Retinal pigment epithelial cell (primary cell): ENCODE measurements around the gene SHMT2.

Experiments
- DNase-seq: peaks from one replicate; pipeline ENCODE4 v3.0.0-alpha.2; 2010; ENCODE audit warnings: low read depth
- H3K4me3 ChIP-seq: 2 replicates; pipeline ENCODE4 v1.5.1; 2011; ENCODE audit warnings: mild to moderate bottlenecking, low read length, control low read depth, moderate library complexity
- CTCF ChIP-seq: conservative IDR thresholded peaks from 2 replicates; pipeline ENCODE4 v1.5.1; 2011; ENCODE audit warnings: low read depth, low read length, control low read depth, inconsistent platforms

SHMT2 gene

GRCh38 chr12:57203791-57204190 is 25.7 kb upstream of the SHMT2 start:
- H3K4me3 ChIP-seq = no peak overlapping the region
- DNase-seq = no peak
- TF ChIP-seq CTCF = no peak

GRCh38 chr12:57204454-57204853 is 25.1 kb upstream of the SHMT2 start:
- no peak overlapping the region for H3K4me3 ChIP-seq
- no peak for DNase-seq
- TF ChIP-seq CTCF = no peak

GRCh38 chr12:57205186-57205585 is 24.3 kb upstream of the SHMT2 start:
- no peak overlapping the region for H3K4me3 ChIP-seq
- TF ChIP-seq CTCF = no peak
- DNase-seq = no peak

DNA sequence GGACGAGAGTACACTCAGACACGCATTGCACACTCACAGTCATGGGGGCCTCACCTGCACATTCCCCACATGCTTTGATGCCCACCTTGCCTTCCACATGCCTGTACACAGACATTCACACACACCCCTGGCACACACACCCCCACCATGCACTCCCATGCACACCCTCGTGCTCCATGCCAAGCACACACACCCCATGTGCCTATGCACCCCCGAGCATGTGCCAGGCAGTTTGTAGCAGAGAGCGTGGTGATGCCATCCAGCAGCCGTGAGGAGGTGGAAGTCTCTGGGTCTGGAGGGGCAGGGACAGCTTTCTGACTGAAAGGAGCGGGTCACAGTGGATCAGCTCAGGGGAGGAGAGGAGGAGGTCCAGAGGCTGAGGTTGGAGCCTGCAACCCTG is 23.6 kb upstream of the SHMT2 start:
- no peak overlapping the region for H3K4me3 ChIP-seq
- TF ChIP-seq CTCF = no peak
- DNase-seq = no peak

DNA sequence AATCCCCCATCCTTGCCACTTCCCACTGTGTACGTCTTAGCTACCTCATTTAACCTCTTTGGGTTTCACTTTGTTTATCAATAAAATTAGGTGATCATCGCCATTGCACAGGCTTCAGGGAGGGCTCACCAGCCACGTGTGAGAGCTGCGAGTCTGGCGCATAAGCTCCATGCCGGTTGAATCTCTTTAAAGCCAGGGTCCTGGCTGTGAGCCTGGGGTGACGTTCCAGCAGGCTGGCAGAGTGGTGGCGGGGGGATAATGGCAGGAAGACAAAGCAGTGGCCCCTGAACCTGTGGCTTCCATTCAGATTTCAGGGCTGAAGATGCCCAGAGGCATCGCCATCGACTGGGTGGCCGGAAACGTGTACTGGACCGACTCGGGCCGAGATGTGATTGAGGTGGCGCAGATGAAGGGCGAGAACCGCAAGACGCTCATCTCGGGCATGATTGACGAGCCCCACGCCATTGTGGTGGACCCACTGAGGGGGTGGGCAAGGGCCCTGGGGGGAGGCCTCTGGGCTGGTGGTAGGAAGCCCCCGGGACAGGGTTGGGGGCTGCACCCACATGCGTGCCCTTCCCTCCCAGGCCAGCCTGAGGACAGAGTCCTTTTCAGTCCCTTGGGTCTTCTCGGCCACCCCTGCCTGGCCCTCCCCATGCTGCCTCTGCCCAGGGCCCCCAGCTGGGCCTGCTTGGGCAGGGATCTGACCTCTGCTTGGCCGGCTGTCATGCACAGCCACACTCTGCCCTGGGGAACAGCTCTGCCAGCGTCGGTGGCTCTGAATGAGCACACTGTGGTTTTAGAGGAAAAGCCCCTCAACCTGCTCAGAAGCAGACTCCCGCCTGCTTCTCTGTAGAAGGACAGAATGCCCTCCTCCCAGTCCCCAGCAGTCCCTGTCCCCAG is 21.5 kb upstream of the SHMT2 start:
- no peak overlapping the region for H3K4me3 ChIP-seq
- no peak for TF ChIP-seq CTCF
- no peak for DNase-seq

DNA sequence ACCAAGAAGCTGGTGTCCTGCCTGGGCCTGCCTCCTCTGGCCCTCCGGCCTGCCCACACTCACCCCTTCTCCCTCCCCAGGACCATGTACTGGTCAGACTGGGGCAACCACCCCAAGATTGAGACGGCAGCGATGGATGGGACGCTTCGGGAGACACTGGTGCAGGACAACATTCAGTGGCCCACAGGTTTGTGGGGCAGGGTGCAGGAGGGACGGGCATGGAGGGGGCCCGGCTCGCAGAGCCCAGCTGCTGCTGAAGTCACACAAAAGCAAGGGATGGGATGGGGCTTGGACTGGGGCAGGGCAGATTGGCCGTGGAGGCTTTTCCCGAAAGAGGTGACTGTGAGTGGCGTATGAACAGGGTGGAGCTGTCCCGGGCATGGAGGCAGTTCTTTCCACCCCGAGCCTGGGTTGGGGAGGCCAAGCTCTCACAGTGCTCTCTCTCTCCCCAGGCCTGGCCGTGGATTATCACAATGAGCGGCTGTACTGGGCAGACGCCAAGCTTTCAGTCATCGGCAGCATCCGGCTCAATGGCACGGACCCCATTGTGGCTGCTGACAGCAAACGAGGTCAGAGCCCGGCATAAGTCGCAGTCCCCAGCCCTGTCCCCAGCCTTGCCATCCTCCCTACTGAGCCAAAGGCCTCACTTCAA is 20.8 kb upstream of the SHMT2 start:
- TF ChIP-seq CTCF = no peak
- no peak overlapping the region for H3K4me3 ChIP-seq
- no peak for DNase-seq

GRCh38 chr12:57209916-57210315 is 19.6 kb upstream of the SHMT2 start:
- DNase-seq = no peak
- TF ChIP-seq CTCF = no peak
- H3K4me3 ChIP-seq = no peak overlapping the region
